ENCODE measurements around the gene COMT. TPM values are rescaled to one million over a fixed set of nuclear protein-coding genes. Genes with fewer than 3 reads are reported as not detected.

The COMT gene
- total and polyA plus RNA-seq, 2 of the 4 experiments (the other 2 are of a cell fraction): 202 to 347 TPM

- H2AK9ac ChIP-seq (replicated peaks; ENCODE audit: low read depth, low read length, poor library complexity): no peak overlapping the region
- no peak overlapping the region for H3K4me2 ChIP-seq (ENCODE audit: low read depth, low read length)
- peaks cover 12% of the 10 kb centered on the region for H3K36me3 ChIP-seq (ENCODE audit: control insufficient read depth, insufficient read depth, low read length)
- no peak overlapping the region; a peak in 1 of 4 replicates for H4K8ac ChIP-seq (ENCODE audit: low read depth in 2 of 2, low read length in 2 of 2)
- no peak overlapping the region for H3K23ac ChIP-seq (ENCODE audit: low read depth, low read length)
- no peak overlapping the region for H3K4me3 ChIP-seq (ENCODE audit: insufficient read depth, low read depth, low read length)
- H2BK15ac ChIP-seq (ENCODE audit: low read depth, low read length): no peak overlapping the region
- BruUV-seq (replicated peaks): no TSS peak
- H2BK20ac ChIP-seq (ENCODE audit: low read depth, low read length): no peak overlapping the region
- no peak overlapping the region for H2BK120ac ChIP-seq (ENCODE audit: low read depth, low read length)
- H4K91ac ChIP-seq (ENCODE audit: insufficient read depth, low read depth, low read length): no peak overlapping the region
- H3K14ac ChIP-seq (replicated peaks; ENCODE audit: low read depth, low read length): no peak overlapping the region
- peaks cover 18% of the 10 kb centered on the region; the same call in 1 of the 2 replicates for H4K20me1 ChIP-seq (ENCODE audit: insufficient read depth, low read length)
- peaks cover 4 to 37% of the 10 kb centered on the region in 2 experiments; a peak in 3 of 4 replicates for H3K79me1 ChIP-seq (ENCODE audit: low read depth in 1 of 2, low read length in 2 of 2)
- in situ Hi-C loops (cut with MboI; ENCODE audit: low sequenced_read_pairs): no loop called here
- H3K4ac ChIP-seq (ENCODE audit: low read depth, low read length): no peak overlapping the region
- CTCF ChIA-PET: no interaction called here
- intact Hi-C loops (cut with micrococcal nuclease): no loop called here
- H3K27me3 ChIP-seq (ENCODE audit: control insufficient read depth, insufficient read depth, low read length): no peaks in the 10 kb centered on the region
- H3K18ac ChIP-seq (ENCODE audit: low read depth, low read length): no peak overlapping the region
- dilution Hi-C loops (cut with HindIII; ENCODE audit: low sequenced_read_pairs, unreplicated experiment): no loop called here
- no peak overlapping the region for H2AFZ ChIP-seq (replicated peaks; ENCODE audit: low read length, poor library complexity)
- 0 out of 2 replicates have a peak overlapping the region, but pooled peaks have one; percentile 69 for H2AK5ac ChIP-seq (ENCODE audit: low read depth, low read length)
- peaks cover 13% of the 10 kb centered on the region for H3K4me1 ChIP-seq (ENCODE audit: control insufficient read depth, insufficient read depth, low read length)
- no peak for ATAC-seq (ENCODE audit: low read depth)
- H3K56ac ChIP-seq (ENCODE audit: extremely low read depth, insufficient read depth, low read length): no peak overlapping the region
- WGBS, 2 experiments (ENCODE audit: extremely low coverage in 2 of 2, insufficient read length in 1 of 2): 97% methylated on average over 5 of the region's 8 CpGs; no CpG with 5 or more reads in 1 of the 2 experiments
- H3K9me3 ChIP-seq (ENCODE audit: control insufficient read depth, insufficient read depth, low read length): no peaks in the 10 kb centered on the region
- H3K9me1 ChIP-seq (ENCODE audit: insufficient read depth, low read length): peaks cover 17% of the 10 kb centered on the region
- POLR2A ChIA-PET (ENCODE audit: unreplicated experiment): no interaction called here
- DNase-seq: no peak
- H4K5ac ChIP-seq (ENCODE audit: low read depth, low read length): no peak overlapping the region
- no peak overlapping the region for H2BK5ac ChIP-seq (ENCODE audit: low read depth, low read length, poor library complexity, severe bottlenecking)
- H3K9ac ChIP-seq (ENCODE audit: low read depth, low read length): no peak overlapping the region
- no peak overlapping the region for H3K27ac ChIP-seq (ENCODE audit: insufficient read depth, low read length)
- TF ChIP-seq CHD1 (IDR thresholded peaks at IDR 0.05; ENCODE audit: low read depth, low read length) (no peak), MXI1 (IDR thresholded peaks at IDR 0.05; ENCODE audit: borderline replicate concordance, low read depth, low read length) (no peak), MAFK (IDR thresholded peaks at IDR 0.05; ENCODE audit: low read depth, low read length) (no peak), RCOR1 (IDR thresholded peaks at IDR 0.05; ENCODE audit: insufficient replicate concordance, low read length) (no peak)
Observed at GRCh38 chr22:19982991-19983578, 41.5 kb downstream of the COMT start.
